Activated T-cell treated with anti-CD3 and anti-CD28 coated beads, Interleukin-2, amount 50 U/mL, for 48 hours (primary cell): Measurements from ENCODE around the gene MRPL45.

Experiments
- DNase-seq, 2 experiments: peaks; one replicate each; pipeline ENCODE4 v3.0.0-alpha.2; 2020

Gene MRPL45

DNA sequence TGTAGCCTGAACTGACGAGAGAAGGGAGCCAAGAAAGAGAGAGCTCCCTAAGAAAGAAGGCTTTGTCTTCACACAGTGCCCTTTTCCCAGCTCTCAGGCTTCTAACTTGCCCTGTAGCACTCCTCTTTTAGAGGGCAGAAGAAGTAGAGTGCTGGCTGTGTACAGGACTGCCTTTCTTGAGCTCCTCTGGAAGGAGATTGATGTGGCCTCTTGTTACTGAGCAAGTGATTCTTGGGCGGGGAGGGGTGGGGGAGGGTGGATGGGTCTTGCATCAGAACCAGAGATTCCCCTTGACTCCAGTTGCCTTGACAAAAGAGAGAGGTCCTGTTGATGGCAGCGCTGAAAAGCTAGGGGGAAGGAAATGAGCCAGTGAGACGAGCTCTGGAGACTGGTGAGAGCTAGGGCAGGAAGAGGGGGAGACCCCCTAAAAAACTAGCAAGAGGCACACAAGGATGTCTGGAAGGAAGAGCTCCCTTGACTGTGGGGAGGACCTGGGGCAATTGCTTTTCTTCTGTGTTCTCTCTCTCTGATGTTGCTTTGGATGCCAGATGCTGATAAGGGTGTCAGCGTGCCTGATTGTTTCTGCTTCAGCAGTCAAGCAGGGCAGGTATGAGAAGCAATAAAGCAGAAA is 28.4 kb downstream of the MRPL45 start:
- DNase-seq = no peak

- DNase-seq = no peak
Observed at GRCh38 chr17:38326996-38327792, 30.2 kb downstream of the MRPL45 start.

- DNase-seq = no peak
Observed at GRCh38 chr17:38327936-38328335, 31.0 kb downstream of the MRPL45 start.

DNA sequence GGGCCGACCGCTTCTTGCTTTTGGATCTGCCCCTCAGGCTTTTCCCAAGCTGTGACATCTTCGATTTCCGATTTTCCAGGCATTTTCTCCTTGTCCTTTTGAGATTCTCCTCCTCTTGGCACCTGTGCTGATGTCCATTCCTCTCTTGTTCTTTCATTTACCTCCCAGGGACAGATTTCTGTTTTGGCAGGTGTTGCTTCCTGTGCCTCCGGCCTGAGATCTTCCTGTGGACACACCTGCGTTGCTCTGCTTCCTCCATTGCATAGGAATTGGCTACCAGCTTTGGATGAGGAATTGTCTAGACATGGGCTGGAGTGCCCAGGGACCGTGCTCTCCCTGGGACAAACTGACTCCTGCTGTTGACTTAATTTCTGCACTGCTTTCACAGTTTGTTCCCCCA is 31.7 kb downstream of the MRPL45 start:
- no peak for DNase-seq

GRCh38 chr17:38329284-38329683 is 32.3 kb downstream of the MRPL45 start:
- no peak for DNase-seq

DNA sequence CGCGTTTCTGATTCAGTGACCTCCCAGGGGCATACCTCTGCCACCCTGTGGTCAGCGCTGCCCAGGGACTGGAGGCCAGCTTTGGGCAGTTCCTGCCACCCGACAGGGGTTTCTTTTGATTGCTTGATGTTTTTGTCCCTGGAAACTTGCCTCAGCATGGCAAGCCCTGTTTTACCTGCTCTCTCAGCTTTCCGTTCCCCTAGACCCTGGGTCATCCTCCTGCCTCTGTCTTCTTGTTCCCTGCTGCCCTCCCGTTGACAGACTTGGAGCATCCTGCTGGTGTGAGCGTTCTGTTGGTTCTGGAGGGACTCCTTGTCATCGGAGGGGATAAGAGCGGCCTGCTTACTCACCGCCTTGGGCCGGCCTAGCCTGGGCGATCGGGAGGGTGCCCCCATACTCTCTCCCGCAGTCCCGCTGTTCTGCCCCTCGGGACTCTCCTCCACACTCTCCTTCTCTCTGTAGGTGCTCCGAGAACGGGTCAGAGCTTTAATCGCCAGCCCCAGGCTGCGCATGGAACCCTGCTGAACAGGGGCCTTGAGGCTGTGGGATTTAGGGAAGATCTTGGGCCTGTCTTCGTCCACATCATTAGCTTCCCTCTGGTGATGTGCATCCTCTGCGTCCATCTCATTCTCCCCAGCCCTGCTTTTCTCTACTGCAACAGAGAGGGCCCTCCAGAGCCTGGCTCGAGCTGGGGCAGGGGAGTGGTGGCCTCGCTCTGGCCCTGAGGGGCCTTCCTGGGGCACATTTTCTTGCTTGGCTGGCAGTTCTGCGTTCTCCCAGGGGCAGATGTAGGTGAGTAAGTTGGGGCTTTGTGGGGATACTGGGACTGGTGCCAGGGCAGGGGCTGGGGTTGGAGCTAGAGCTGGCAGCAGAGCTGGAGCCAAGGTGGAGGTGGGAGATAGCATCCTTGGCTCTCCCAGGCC is 33.1 kb downstream of the MRPL45 start:
- DNase-seq = no peak

DNA sequence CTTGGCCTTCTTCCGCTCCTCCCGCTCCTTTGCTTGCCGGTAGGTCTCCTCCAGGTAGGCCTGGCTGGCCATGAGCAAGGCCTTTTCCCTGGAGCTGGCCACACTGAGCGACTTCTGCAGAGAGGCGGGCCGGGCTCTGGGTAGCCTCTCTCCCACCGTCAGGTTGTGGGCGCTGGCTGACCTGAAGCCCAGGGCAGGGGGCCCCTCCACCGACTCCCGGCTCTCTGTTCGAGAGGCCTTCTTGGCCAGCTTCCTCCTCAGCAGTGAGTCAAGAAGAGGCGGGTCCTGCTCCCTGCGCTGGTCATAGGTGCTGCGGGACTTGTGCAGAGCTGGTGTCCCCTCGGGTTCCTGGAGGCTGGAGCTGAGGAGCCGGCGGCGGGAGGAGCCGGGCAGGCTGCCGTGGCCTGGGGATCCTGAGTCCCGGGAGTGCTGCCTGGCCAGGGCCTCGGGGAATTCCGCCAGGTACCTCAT is 34.0 kb downstream of the MRPL45 start:
- no peak for DNase-seq

GRCh38 chr17:38332735-38333134 is 35.8 kb downstream of the MRPL45 start:
- no peak for DNase-seq

DNA sequence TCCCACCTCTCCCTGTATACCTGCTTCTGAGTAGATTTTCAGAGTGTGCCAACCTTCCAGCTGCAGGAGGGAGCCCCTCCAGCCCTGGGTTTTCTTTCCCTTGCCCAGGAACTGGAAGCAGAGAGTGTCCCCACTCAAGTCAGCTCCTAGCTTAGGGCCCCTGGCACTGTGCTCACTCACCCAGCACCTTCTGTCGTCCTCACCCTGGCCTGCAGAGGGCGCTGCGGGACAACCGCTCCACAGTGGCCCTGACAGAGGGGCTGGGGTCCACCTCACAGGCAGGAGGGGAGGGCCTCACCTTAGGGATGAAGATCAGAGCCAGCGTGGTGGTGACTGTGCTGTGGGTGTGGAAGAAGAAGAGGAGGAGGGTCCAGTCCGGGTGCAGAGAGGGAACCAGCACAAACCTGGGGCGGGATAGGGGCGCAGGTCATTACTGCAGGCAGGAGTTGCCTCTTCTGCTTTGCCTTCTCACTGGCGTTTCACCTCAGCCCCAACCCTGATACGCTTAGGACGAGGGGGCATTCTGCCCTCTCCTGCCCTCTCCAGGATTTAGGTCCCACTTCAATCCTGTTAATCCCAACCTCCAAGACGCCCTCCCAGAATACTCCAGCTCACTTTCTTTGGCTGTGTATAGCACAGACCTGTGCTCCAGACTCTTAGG is 36.8 kb downstream of the MRPL45 start:
- DNase-seq = peak; percentile 75 to 79

DNA sequence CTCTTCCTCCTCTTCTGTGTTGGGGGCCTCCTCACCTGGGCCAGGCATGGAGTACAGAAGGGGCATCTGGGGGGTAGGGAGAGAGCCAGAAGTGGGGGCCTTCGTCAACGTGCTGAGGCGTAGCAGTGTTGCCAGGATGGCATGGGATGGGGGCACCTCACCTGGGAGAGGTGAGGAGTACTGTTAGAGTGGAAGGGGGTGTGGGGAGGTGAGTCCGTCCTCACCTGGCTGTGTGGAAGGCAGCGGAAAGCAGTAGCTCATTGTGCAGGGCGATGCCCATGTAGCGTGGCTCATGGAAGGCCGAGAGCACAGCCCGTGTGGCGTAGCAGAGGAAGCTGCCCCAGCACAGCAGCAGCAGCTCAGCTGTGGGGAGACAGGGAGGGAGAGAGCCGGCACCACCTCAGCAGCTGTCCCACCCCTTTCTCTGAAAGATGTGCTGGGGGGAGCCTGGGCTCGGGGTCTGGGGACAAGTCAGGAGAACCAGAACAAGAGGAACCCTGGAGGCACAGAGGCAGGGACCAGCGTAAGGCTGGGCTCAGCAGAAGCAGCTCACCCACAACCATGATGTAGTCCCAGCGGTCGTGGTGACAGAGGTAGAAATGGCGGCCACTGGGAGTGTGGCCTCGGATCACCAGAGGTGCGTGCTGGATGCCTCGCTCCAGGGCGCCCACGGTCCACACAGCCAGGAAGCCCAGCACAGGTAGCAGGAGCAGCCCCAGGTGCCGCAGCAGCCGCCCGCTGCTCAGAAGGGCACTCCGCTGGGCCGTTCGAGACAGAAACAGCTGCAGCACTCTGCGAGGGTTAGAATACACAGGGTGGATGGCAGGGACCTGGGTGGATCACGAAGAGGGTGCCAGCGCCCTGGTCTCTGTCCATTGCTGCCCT is 37.8 kb downstream of the MRPL45 start:
- DNase-seq = no peak

- no peak for DNase-seq
Observed at GRCh38 chr17:38336838-38337237, 39.9 kb downstream of the MRPL45 start.

DNA sequence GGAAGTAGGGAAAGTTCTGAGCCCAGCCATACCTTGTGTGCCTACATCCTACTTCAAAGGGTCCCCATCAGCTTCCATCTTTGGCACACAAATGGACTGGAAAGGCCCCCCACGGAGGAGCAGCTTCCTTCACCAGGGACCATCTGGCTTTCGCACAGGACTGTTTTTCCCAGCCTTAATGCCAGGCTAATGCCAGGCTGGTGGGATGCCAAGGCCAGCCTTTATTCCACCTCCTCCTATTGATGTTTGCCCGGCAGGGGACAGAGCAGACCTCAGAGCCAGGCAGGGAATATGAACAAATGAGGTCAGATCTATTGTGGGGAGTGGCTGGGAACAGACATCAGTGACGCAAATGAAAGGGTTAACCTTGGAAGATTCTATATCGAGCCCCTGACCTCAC is 41.1 kb downstream of the MRPL45 start:
- no peak for DNase-seq

GRCh38 chr17:38338535-38338934 is 41.6 kb downstream of the MRPL45 start:
- no peak for DNase-seq

DNA sequence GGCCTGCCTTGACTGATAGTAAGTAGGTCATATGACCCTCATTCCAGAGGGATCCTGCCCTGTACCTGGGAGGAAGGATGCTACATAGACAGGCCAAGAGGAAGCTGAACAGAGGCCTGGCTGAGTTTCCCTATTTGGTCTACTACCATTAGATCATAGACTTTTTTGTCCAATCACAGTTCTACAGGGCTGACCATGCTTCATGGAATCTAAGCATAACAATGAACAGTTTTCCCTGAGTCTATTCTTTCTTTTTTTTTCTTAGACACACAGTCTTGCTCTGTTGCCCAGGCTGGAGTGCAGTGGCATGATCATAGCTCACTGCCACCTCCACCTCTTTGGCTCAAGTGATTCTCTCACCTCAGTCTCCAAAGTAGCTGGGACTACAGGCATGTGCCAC is 42.9 kb downstream of the MRPL45 start:
- no peak for DNase-seq

- DNase-seq = no peak
Observed at GRCh38 chr17:38341035-38341721, 44.2 kb downstream of the MRPL45 start.

GRCh38 chr17:38342886-38343607 is 46.1 kb downstream of the MRPL45 start:
- no peak for DNase-seq

DNA sequence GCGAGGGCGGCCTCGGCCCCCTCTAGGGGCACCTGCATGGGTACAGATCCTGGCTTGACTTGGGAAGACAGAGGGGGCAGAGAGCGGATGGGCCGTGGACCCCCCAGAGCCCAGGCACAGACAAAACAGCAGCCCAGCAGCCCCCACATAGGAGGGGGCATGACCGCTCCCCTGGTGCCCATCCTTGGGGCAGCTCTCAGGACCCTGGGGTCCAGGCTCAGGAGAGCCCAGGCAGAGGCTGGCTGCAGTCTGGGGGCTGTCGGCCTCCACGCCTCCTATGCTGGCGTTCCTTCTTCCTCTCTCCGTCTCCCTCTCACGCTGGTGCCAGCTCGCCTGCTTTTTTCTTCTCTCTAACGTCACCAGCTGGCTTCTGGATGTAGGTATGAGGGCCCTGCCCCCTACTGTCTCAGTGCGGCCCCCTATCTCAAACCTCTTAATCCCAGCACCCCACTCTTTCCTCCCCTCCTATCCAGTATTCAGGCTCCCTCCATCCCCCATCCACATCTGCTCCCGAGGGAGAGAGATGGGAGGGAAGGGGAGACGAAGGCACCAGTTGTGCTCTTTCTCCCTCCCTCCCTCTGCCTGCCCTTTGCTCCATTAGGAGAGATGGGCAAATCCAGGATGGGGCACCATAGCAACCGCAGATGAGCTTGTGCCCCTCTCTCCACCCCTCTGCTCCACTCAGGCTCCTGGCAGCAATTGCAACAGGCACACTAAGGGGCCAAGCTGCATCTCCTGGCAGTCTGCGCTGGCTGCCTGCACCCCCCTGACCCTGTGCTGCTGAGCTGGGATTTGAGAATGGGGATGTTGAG is 46.8 kb downstream of the MRPL45 start, which contains the start of gene GPR179:
TSS of gene GPR179 (minus strand) at position 349 of the 812 bp plus-strand sequence. CDS start at position 182, 167 bp downstream.
- no peak for DNase-seq

DNA sequence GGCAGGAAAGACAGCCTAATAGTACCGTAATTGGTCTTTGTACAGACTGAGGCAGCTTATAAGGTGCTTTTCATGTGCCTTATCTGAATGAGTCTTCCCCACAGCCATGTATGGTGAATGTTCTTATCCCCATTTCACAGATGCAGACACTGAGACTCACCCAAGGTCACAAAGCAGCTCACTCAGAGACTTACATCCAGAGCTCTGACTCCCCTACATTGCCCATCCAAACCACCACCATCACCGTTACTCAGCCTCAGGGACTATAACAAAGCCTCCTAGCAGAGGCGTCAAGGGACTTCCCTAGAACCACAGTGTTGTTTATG is 47.4 kb downstream of the MRPL45 start:
- DNase-seq = no peak

DNA sequence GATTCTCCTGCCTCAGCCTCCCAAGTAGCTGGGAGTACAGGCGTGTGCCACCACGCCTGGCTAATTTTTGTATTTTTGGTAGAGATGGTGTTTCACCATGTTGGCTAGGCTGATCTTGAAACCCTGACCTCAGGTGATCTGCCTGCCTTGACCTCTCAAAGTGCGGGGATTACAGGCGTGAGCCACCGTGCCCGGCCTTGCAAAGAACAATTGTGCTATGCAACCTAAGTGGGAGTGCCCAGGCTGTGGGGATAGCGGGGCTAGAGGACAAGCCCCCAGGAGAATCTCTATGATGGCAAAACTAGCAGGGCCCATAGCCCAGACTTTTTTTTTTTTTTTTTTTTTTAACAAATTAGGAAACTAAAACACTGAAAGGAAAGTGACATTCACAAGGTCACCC is 48.8 kb downstream of the MRPL45 start:
- no peak for DNase-seq
